HuH-7 (cell line): ENCODE measurements around the gene GDPD5.

Source experiments
- DNase-seq: peaks from one replicate; pipeline ENCODE4 v3.0.0; 2011; ENCODE audit warnings: low spot score

The GDPD5 gene

GRCh38 chr11:75399344-75400145, 126.2 kb downstream of the GDPD5 start, which contains the start of gene RPS3:
RPS3 (plus strand) TSS chr11:75399518; CDS start chr11:75399548, 30 bp downstream.
- DNase-seq = peak; percentile 75

GRCh38 chr11:75398906-75399305, 126.8 kb downstream of the GDPD5 start:
- no peak for DNase-seq

- no peak for DNase-seq
Measured at GRCh38 chr11:75394085-75394840, 131.5 kb downstream of the GDPD5 start.

- no peak for DNase-seq
Measured at GRCh38 chr11:75389925-75390324, 135.8 kb downstream of the GDPD5 start.

GRCh38 chr11:75389276-75389605, 136.5 kb downstream of the GDPD5 start:
- DNase-seq = no peak

GRCh38 chr11:75388386-75389275, 137.1 kb downstream of the GDPD5 start:
- DNase-seq = peak; percentile 60

- no peak for DNase-seq
Measured at GRCh38 chr11:75387736-75388294, 137.9 kb downstream of the GDPD5 start.

GRCh38 chr11:75386942-75387630, 138.7 kb downstream of the GDPD5 start:
- DNase-seq = no peak
